ENCODE results near the gene WDR47. TPM values are rescaled to one million over a fixed set of nuclear protein-coding genes. Genes with fewer than 3 reads are reported as not detected.

The WDR47 gene
- total RNA-seq, 1 experiment from 2014 or later, result 9.3 TPM

- no peak for TF ChIP-seq FOSL1 (IDR thresholded peaks at IDR 0.05; ENCODE audit: low read depth)
- no peak for TF ChIP-seq EZH2 (IDR thresholded peaks at IDR 0.05)
- TF ChIP-seq, protein P1, sequence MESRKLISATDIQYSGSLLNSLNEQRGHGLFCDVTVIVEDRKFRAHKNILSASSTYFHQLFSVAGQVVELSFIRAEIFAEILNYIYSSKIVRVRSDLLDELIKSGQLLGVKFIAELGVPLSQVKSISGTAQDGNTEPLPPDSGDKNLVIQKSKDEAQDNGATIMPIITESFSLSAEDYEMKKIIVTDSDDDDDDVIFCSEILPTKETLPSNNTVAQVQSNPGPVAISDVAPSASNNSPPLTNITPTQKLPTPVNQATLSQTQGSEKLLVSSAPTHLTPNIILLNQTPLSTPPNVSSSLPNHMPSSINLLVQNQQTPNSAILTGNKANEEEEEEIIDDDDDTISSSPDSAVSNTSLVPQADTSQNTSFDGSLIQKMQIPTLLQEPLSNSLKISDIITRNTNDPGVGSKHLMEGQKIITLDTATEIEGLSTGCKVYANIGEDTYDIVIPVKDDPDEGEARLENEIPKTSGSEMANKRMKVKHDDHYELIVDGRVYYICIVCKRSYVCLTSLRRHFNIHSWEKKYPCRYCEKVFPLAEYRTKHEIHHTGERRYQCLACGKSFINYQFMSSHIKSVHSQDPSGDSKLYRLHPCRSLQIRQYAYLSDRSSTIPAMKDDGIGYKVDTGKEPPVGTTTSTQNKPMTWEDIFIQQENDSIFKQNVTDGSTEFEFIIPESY (IDR thresholded peaks at IDR 0.05; ENCODE audit: extremely low read depth, insufficient replicate concordance, low read length), result no peak
- TF ChIP-seq, protein P2, sequence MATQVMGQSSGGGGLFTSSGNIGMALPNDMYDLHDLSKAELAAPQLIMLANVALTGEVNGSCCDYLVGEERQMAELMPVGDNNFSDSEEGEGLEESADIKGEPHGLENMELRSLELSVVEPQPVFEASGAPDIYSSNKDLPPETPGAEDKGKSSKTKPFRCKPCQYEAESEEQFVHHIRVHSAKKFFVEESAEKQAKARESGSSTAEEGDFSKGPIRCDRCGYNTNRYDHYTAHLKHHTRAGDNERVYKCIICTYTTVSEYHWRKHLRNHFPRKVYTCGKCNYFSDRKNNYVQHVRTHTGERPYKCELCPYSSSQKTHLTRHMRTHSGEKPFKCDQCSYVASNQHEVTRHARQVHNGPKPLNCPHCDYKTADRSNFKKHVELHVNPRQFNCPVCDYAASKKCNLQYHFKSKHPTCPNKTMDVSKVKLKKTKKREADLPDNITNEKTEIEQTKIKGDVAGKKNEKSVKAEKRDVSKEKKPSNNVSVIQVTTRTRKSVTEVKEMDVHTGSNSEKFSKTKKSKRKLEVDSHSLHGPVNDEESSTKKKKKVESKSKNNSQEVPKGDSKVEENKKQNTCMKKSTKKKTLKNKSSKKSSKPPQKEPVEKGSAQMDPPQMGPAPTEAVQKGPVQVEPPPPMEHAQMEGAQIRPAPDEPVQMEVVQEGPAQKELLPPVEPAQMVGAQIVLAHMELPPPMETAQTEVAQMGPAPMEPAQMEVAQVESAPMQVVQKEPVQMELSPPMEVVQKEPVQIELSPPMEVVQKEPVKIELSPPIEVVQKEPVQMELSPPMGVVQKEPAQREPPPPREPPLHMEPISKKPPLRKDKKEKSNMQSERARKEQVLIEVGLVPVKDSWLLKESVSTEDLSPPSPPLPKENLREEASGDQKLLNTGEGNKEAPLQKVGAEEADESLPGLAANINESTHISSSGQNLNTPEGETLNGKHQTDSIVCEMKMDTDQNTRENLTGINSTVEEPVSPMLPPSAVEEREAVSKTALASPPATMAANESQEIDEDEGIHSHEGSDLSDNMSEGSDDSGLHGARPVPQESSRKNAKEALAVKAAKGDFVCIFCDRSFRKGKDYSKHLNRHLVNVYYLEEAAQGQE (IDR thresholded peaks at IDR 0.05; ENCODE audit: low read depth), result no peak
- no peak for TF ChIP-seq SIN3A (IDR thresholded peaks at IDR 0.05; ENCODE audit: low read depth)
- no peak for TF ChIP-seq CBX3 (IDR thresholded peaks at IDR 0.05; ENCODE audit: low read depth)
- TF ChIP-seq SP1 (IDR thresholded peaks at IDR 0.05; ENCODE audit: low read depth), result no peak
- no peak for TF ChIP-seq JUND (IDR thresholded peaks at IDR 0.05)
- TF ChIP-seq ZNF274 (IDR thresholded peaks at IDR 0.05; ENCODE audit: low read depth, low read length), result no peak
- TF ChIP-seq RAD21 (IDR thresholded peaks at IDR 0.05; ENCODE audit: low read depth), result no peak
- Histone ChIP-seq H4K20me1 (ENCODE audit: insufficient read depth) (no peaks in the 10 kb centered on the region), H3K27ac (ENCODE audit: low read depth, low read length) (no peak overlapping the region), H3K4me1 (ENCODE audit: control insufficient read depth in 1 of 2, insufficient read depth in 2 of 2, low read length in 2 of 2) (peaks cover 9 to 16% of the 10 kb centered on the region in 2 experiments), H2AFZ (ENCODE audit: low read depth, low read length, poor library complexity, severe bottlenecking) (no peak overlapping the region), H3K36me3 (ENCODE audit: control insufficient read depth in 1 of 2, insufficient read depth in 2 of 2, low read length in 2 of 2) (no peaks in the 10 kb centered on the region), H3K9ac (ENCODE audit: low read length) (no peak overlapping the region), H3K9me3 (ENCODE audit: control insufficient read depth in 1 of 2, insufficient read depth in 1 of 2, low read depth in 1 of 2, low read length in 2 of 2) (no peaks in the 10 kb centered on the region), H3K27me3 (ENCODE audit: insufficient read depth, low read length) (no peaks in the 10 kb centered on the region), H3K4me3 (replicated peaks in 1 of 2; ENCODE audit: low read depth in 1 of 2, low read length in 2 of 2) (no peak overlapping the region), H3K4me2 (ENCODE audit: low read length) (no peak overlapping the region), H3K79me2 (ENCODE audit: insufficient read depth, low read length) (no peaks in the 10 kb centered on the region), H3K9me2 (ENCODE audit: insufficient read depth) (no peaks in the 10 kb centered on the region)
- DNase-seq (ENCODE audit: low read depth, low spot score) (no peak), ATAC-seq (no peak)
- CTCF ChIA-PET, result interaction anchor here (0.6 to 0.7 kb wide), 2 partner anchors 15 to 1303 kb away, joined by 3 to 4 read pairs; no protein-coding TSS in a partner anchor
- RAD21 ChIA-PET (ENCODE audit: low non-redundant PET in 1 of 2, low total read pairs in 2 of 2, uncharacterized antibody in 2 of 2, unreplicated experiment in 2 of 2), result no interaction called here
- intact Hi-C loops (cut with micrococcal nuclease), result no loop called here
- POLR2A ChIA-PET, result interaction anchor here (0.9 to 2.6 kb wide), 3 partner anchors 9 to 15 kb away, joined by 3 to 10 read pairs (median 5); partner anchors contain the start of gene TAF13
- BruUV-seq (replicated peaks), result no TSS peak
Measured at GRCh38 chr1:109084563-109085517, 42.9 kb upstream of the WDR47 start.
